Mononuclear cell (primary cell): ENCODE measurements around the gene GATC. TPM values are rescaled to one million over a fixed set of nuclear protein-coding genes. Genes with fewer than 3 reads are reported as not detected.
A peak's percentile ranks its signal among the peaks of the same experiment; 100 is the strongest.

Experiments
- H3K27me3 ChIP-seq: 2 replicates; pipeline ENCODE4 v1.6.0; 2011; ENCODE audit warnings: low read length, control low read depth; ENCODE audit not compliant: insufficient read depth
- H3K4me1 ChIP-seq: 2 replicates; pipeline ENCODE4 v1.5.1; 2011; ENCODE audit warnings: mild to moderate bottlenecking, low read length, control low read depth; ENCODE audit not compliant: insufficient read depth
- H3K4me3 ChIP-seq: 2 replicates; pipeline ENCODE4 v1.5.1; 2011; ENCODE audit warnings: mild to moderate bottlenecking, low read length, moderate library complexity
- H3K9me3 ChIP-seq: 2 replicates; pipeline ENCODE4 v1.5.1; 2011; ENCODE audit warnings: low read depth, mild to moderate bottlenecking, control low read depth, low read length
- total RNA-seq: library from RNA; depleted of rRNA; stranded (reverse); fragments of >200 nt; gene quantifications from one replicate; pipeline ENCODE4 v1.2.3, GENCODE V29; 2012

The GATC gene, protein sequence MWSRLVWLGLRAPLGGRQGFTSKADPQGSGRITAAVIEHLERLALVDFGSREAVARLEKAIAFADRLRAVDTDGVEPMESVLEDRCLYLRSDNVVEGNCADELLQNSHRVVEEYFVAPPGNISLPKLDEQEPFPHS
- total RNA-seq, result 11.0 TPM

- H3K27me3 ChIP-seq, result no peaks in the 10 kb centered on the region
- peaks cover 29% of the 10 kb centered on the region for H3K4me1 ChIP-seq
- peak within 1 kb of the TSS; percentile 99 for H3K4me3 ChIP-seq
- no peaks in the 10 kb centered on the region for H3K9me3 ChIP-seq
These were observed at the start of gene GATC, which contains the start of gene TRIAP1 for GRCh38 chr12:120445911-120446843. GATC (plus strand) TSS chr12:120446444; CDS start chr12:120446481, 37 bp downstream. TRIAP1 (minus strand) TSS chr12:120446384; CDS start chr12:120446372, 12 bp downstream.

DNA sequence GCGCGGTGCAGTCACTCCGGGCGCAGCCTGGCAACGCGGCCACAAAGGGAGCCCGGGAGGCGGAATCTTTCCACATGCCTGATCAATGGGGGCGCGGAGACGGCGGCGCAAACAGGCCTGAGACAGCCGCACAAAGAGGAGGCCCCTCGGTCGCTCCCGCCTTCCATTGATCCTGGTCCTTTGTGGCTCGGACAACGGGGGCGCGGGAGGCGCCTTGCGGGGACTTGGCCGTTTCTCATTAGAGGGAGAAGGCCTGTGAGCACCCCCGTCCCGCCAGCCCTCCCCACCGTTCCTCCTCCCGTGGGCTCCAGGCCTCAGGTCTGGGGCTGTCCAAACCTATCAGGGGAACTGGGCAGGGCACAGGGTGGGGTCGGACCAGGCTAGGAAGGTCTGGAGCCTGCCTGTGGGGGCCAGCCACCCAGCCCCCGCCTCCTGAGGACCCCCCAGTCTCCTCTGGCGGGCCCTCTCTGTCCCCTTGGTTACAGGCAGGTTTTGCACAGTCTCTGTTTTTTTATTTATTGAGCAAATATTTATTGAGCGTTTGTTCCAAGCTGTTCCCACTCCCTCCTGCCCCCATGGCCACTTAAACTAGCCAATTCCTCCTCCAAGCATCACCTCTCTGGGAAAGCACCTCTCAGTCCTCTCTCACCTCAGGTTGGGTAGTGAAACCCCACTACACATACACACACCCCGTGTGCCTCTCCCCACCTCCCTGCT, 48.3 kb upstream of the GATC start:
- H3K9me3 ChIP-seq, result no peaks in the 10 kb centered on the region
- H3K4me1 ChIP-seq, result no peaks in the 10 kb centered on the region
- H3K4me3 ChIP-seq, result no peak overlapping the region
- H3K27me3 ChIP-seq, result peaks cover 3% of the 10 kb centered on the region

- no peaks in the 10 kb centered on the region for H3K9me3 ChIP-seq
- no peak overlapping the region for H3K4me3 ChIP-seq
- peaks cover 3% of the 10 kb centered on the region for H3K27me3 ChIP-seq
- H3K4me1 ChIP-seq, result no peaks in the 10 kb centered on the region
These were observed 46.7 kb upstream of the GATC start for GRCh38 chr12:120399531-120399930.

DNA sequence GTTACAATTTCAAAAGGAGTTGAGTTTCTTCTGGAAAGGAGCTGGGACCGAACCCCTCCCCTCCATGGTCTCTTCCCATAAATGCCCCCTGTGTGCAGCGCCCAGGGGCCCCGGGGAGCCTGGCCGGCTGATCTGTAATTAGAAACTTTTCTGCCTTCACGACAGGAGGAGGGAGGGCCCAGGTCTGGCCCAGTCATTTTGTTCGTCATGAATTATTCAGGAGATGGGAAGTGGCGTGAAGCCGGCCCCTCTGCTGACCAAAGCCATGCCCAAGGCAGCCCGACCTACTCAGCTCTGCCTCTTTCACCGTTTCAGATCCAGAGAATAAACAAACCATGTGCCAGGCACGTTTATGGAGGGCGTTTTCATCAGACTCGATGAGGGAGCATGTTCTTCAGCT, 44.0 kb upstream of the GATC start:
- no peak overlapping the region for H3K4me3 ChIP-seq
- H3K4me1 ChIP-seq, result no peaks in the 10 kb centered on the region
- H3K9me3 ChIP-seq, result no peaks in the 10 kb centered on the region
- H3K27me3 ChIP-seq, result no peaks in the 10 kb centered on the region

GRCh38 chr12:120403869-120404268, 42.4 kb upstream of the GATC start:
- Histone ChIP-seq H3K27me3 (no peaks in the 10 kb centered on the region), H3K4me3 (no peak overlapping the region), H3K4me1 (no peaks in the 10 kb centered on the region), H3K9me3 (no peaks in the 10 kb centered on the region)

DNA sequence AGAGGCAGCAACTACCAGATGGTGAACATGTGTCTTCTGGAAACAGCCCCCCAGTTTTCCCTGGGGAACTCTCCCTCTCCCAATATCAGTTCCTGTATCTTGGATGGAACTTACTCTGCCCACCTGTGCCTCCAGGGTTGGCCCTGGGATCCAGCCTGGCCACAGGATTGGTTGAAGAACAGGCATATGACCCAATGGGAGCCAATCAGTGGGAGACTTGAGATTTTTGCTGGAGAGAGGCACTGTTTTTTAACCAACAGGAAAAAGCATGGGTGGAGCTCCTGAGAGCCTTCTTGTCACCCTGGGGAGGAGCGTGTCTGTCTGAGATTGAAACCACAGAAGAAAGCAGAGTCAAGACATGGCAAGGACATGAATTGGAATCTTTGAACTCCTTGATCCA, 42.0 kb upstream of the GATC start:
- H3K9me3 ChIP-seq, result no peaks in the 10 kb centered on the region
- no peak overlapping the region for H3K4me3 ChIP-seq
- H3K4me1 ChIP-seq, result no peaks in the 10 kb centered on the region
- H3K27me3 ChIP-seq, result no peaks in the 10 kb centered on the region

- Histone ChIP-seq H3K4me1 (no peaks in the 10 kb centered on the region), H3K9me3 (no peaks in the 10 kb centered on the region), H3K27me3 (no peaks in the 10 kb centered on the region), H3K4me3 (no peak overlapping the region)
These were observed 40.2 kb upstream of the GATC start for GRCh38 chr12:120406069-120406468.

DNA sequence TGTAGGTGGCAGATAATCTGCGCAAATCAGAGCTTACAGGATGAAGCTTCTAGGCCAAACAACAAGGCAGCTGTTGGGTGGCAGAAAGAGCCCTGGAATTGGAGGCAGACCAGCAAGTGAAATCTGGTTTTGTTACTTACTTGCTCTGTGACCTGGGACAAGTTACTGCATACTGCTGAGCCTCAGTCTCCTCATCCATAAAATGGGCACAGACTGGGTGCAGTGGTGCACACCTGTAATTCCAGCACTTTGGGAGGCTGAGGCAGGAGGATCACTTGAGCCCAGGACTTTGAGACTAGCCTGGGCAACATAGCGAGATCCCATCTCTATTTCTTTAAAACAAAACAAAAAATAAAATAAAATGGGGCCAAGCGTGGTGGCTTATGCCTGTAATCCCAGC, 39.7 kb upstream of the GATC start:
- Histone ChIP-seq H3K4me3 (no peak overlapping the region), H3K9me3 (no peaks in the 10 kb centered on the region), H3K4me1 (no peaks in the 10 kb centered on the region), H3K27me3 (no peaks in the 10 kb centered on the region)

GRCh38 chr12:120408771-120409170, 37.5 kb upstream of the GATC start:
- H3K4me3 ChIP-seq, result no peak overlapping the region
- no peaks in the 10 kb centered on the region for H3K9me3 ChIP-seq
- H3K4me1 ChIP-seq, result no peaks in the 10 kb centered on the region
- no peaks in the 10 kb centered on the region for H3K27me3 ChIP-seq

GRCh38 chr12:120412421-120412820, 33.8 kb upstream of the GATC start:
- Histone ChIP-seq H3K4me1 (no peaks in the 10 kb centered on the region), H3K27me3 (no peaks in the 10 kb centered on the region), H3K4me3 (no peak overlapping the region), H3K9me3 (no peaks in the 10 kb centered on the region)

DNA sequence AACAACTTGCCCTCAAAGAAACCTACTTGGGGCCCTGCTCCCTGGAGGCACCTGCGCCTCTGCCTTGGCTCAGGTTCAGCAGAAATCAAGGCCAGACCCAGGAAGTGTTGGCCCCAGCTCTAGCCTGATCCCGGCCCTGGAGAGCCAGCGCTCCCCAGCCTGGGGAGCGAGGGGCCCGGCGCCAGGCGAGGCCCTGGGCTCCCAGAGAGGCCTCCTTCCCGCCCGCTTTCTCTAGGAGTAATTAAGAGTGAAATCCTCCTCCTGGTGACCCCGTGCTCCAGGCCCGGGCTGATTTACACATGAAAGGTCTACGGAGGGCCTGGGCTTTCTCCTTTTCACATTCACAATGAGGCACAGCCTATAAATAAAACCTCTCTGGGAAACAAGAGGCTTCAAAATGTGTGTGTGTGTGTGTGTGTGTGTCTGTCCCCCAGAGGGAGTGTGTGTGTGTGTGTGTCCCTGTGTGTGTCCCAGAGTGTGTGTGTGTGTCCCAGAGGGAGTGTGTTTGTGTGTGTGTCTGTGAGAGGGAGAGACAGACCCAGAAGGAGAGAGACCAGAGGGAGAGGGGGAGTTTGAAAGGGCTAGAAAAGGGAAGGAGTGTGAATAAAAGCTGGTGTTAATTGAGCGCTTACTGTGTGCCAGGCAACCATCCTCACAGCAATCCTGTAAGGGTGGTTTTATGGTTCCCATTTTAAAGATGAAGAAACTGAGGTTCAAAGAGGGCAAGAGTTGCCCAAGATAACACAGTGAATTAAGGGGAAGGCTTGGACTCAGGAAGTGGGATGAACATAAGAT, 32.1 kb upstream of the GATC start:
- Histone ChIP-seq H3K4me3 (no peak overlapping the region), H3K9me3 (no peaks in the 10 kb centered on the region), H3K27me3 (no peaks in the 10 kb centered on the region), H3K4me1 (no peaks in the 10 kb centered on the region)

GRCh38 chr12:120416490-120417216, 29.6 kb upstream of the GATC start:
- H3K4me3 ChIP-seq, result no peak overlapping the region
- no peaks in the 10 kb centered on the region for H3K9me3 ChIP-seq
- H3K27me3 ChIP-seq, result no peaks in the 10 kb centered on the region
- no peaks in the 10 kb centered on the region for H3K4me1 ChIP-seq

GRCh38 chr12:120417917-120418580, 28.2 kb upstream of the GATC start:
- no peak overlapping the region for H3K4me3 ChIP-seq
- H3K4me1 ChIP-seq, result no peaks in the 10 kb centered on the region
- H3K9me3 ChIP-seq, result no peaks in the 10 kb centered on the region
- no peaks in the 10 kb centered on the region for H3K27me3 ChIP-seq

DNA sequence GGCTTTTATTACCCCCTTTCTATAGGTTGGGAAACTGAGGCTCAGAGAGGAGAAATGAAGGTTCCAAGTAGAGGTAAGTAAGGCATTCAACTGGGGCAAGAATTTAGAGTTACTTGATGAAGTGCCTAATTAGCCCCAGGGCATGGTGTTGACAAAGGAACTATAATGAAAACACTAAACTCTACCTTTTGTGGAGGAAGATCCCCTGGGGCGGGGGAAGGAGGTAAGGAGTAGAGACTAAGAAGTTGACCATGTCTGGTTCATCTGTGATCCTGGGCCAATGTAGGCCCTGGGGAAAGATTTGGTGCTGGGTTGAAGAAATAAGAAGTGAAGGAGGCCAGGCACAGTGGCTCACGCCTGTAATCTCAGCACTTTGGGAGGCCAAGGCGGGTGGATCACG, 24.5 kb upstream of the GATC start:
- Histone ChIP-seq H3K4me3 (no peak overlapping the region), H3K27me3 (no peaks in the 10 kb centered on the region), H3K9me3 (no peaks in the 10 kb centered on the region), H3K4me1 (no peaks in the 10 kb centered on the region)
